Renal cortex interstitium (tissue), 11 donors: ENCODE measurements around the gene MRPL38. TPM values are rescaled to one million over a fixed set of nuclear protein-coding genes. Genes with fewer than 3 reads are reported as not detected.

Source experiments
- DNase-seq, 11 donors: peaks; one replicate each; pipeline ENCODE4 v3.0.0-alpha.2; 2013; ENCODE audit warnings: low read depth in 9 of 11, low spot score in 4 of 11; ENCODE audit errors: extremely low read depth in 1 of 11
- polyA plus RNA-seq, 3 donors: library from polyadenylated mRNA; unstranded; fragments of 120-200 nt; gene quantifications; one replicate each; pipeline ENCODE4 v1.2.1, GENCODE V29; 2013; ENCODE audit not compliant: insufficient read length in 3 of 3

Gene MRPL38
- polyA plus RNA-seq, 3 donors, result 68.1 to 97.2 (median 95.4) TPM

DNA sequence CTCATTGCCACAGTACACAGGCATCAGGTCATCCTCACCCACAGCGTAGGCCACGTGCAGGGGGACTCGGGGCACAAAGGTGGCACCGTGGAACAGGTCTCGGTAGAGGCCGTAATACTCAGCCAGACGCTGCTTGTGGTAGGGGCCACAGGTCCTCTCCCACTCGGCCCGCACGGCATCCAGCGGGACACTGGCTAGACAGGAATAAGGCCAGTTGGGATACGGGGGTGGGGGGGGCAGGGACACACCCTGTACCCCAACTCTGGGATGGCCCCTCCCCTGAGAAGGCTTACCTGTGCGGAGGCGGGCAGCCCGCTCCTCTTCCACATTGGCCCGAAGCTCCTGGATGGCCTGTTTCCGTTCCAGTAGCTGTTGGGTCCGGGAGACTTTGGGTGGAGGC is 3.0 kb downstream of the MRPL38 start:
- DNase-seq, result no peak

DNA sequence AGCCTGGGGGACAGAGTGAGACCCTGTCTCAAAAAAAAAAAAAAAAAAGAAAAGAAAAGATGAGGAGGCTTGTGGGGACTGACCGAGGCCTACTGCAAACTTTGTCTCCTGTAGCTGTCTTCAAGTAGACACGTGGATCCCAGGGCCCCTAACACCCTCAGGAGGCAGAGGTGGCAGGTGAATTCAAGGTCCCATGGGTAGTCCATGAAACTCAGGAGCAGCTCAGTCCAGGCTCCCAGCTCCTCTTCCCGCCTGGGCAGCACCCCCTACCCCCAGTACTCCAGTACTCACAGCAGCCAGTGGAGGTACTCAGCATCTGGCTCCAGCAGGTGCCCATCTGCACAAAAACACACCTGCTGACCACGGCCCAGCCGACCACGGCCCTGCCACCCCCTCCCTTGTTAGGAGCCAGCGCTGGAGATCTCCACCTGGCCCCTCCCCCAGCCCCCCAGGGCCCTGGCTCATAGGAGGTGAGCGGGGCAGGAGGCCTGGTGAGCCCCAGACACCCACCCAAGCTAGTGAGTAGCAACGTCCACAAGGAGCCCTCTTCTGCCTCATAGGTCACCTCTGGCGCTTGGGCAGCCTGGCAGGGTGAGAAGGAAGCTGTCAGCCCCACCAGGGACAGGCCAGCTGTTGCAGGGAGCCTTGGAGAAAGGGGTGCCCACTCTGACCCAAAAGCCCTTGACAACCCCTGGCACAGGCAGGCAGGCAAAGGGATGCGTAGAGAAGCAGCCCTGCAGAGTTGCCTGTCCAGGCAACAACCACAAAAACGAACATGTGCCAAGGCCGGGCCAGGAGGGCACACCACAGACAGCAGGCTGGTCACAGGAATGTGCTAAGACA is 3.8 kb downstream of the MRPL38 start:
- DNase-seq, result no peak

DNA sequence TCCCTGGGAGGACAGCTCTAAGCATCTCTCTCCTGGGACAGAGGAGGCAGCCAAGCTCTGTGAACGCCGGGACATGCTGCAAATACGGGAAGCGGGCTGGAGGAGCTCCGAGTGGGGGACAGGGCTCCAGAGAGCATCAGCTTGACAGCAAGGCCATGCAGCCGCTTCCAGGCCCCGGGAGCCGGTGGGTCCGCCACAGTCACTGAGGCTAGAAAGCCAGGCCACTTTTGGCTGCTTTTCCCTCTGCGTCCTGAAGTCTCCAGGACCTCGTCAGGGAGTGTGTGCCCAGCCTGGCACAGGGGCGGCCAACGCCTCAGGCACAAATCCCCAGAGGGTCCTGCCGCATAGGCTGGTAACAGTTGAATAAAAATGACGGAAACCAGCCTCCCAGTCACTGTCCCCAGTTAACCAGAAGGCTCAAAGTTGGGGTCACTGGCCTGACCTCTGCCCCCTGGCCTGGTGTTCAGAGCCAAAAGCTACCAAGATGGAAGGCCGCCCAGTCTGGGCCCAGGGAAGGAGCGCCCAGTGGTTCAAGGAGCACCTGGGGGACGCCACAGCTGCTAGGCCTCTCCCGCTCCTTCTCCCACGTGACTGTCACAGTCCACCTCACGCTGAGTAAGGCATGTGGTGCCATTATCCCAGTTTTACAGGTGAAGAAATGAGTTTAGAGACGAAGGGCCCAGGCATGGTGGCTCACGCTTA is 4.8 kb downstream of the MRPL38 start:
- no peak for DNase-seq

DNA sequence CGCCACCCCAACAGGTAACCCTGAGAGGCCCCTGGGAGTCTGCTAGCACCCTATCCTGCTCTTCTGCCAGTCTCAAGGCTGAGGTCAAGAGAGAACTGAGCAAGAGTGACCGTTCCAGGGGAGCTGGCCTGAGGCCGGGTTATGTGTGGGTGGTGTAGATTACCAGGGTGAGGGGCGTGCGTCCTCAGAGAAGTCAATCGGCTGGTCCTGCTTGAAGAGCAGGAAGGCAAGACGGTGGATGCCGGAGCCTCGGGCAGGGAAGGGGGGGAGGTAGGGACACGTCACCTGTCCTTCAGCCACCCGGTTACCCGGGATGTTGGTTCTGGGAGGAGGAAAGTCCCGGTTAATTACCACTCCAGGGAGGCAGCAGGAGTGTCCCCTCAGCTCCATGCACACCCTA is 5.3 kb downstream of the MRPL38 start:
- DNase-seq, result no peak

DNA sequence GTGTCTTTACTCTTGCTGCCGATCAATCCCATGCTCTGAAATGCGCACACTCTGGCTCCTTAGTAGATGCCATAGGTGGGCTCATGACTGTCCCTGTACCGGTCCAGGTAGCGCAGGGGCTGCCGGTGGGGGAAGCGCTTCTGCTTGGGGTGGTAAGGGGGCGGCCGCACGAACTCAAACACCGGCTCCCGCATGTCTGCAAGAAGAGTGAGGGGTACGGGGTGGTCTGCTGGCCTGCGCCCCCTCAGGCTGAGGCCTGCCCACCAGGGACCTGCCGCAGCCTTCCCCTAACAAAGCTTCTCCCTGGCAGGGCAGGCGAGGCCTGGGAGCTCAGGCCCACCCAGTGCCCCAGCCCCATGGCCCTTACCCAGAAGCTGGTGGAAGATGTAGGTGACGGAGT is 5.9 kb downstream of the MRPL38 start:
- no peak for DNase-seq

DNA sequence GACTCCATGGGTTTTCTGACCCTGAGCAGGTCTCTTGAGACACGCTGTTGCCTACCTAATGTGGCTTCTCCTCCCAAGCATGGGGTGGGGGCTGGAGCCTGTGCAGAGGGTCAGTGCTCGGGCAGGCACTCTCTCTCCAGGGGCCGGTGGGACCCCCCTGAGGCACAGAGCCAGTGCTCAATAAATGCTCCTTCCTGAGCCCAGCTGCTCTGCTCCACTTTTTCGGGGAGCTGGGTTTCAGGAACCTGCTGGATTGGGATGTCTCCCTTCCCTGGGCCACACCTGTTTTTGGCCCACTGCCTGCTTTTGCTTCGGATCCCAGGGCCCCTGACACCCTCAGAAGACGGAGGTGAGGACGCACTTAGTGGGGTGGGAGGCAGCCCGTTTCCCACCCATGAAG is 6.6 kb downstream of the MRPL38 start:
- no peak for DNase-seq

DNA sequence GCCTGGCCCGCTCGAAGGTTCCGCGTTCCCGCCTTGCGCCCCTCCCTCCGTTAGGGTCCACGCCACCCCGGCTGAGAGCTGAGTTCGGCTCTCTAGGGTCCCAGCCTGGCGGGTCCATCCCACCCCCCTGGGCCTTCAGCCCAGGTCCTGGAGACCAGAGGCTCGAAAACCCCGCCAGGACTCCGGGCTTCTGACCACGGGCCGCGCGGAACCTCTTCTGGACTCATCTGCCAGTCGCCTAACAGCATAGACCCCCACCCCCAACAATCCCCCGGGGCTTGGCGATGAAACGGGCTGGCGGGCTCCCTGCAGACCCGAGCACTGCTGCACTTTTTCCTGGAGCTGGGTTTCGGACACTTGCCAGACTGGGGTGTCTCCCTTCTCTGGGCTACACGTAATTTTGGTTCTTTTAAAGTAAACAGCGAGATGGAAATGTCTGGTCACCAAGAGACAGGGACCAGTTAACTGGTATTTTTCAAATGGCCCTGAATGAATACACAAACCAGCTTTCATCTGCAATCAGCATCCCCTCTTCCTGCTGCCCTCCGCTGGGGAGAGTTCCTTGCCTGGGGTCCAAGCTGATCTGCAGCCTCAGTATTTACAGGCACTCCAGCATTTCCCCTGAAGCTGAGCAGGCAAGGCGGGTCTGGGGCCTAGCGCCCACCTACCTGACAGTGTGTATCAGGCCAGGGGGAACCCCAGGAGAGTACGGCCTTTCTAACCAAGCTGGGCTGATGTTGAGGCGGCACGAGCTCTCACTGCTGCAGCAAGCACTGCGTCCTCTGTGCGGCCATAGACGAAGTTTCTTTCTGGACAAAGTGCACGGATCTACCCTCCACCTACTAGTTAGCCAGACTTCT is 7.3 kb downstream of the MRPL38 start:
- DNase-seq, result no peak

DNA sequence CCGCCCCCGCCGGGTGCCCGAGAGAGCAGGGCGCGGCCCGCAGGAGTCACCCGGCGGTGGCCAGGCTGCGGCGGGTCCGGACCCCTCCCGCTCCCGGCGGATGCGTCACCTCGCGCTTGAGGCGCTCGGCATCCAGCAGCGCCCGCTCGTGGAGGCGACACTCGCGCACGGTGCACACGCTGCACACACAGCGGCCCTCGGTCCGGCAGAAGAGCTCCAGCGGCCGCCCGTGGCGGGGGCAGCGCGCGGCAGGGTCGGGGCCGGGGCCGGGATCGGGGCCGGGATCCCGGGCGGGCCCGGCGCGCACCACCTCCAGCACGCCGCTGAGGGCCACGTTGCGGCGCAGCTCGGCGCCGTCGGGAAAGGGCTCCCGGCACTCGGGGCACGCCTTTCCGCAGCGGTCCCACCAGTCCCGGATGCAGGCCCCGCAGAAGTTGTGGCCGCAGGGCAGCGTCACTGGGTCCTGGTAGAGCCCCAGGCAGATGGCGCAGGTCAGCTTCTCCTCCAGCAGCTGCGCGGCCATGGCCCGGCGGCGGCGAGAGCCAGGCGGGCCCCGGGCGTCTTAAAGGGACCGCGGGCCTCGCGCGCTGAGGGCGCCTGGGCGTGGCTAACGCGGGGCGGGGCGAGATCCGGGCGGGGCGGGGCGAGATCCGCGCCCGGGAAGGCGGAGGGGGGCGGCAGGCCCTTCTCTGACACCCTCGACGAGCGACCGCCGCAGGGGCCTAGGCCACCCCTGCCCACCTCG is 8.1 kb downstream of the MRPL38 start, which contains the start of gene TRIM65:
TRIM65 (minus strand) TSS at position 537 of the 745 bp plus-strand sequence; CDS start at position 523, 14 bp downstream.
- peak in 3 of 11 donors; percentile 67 to 71 (median 67) for DNase-seq

DNA sequence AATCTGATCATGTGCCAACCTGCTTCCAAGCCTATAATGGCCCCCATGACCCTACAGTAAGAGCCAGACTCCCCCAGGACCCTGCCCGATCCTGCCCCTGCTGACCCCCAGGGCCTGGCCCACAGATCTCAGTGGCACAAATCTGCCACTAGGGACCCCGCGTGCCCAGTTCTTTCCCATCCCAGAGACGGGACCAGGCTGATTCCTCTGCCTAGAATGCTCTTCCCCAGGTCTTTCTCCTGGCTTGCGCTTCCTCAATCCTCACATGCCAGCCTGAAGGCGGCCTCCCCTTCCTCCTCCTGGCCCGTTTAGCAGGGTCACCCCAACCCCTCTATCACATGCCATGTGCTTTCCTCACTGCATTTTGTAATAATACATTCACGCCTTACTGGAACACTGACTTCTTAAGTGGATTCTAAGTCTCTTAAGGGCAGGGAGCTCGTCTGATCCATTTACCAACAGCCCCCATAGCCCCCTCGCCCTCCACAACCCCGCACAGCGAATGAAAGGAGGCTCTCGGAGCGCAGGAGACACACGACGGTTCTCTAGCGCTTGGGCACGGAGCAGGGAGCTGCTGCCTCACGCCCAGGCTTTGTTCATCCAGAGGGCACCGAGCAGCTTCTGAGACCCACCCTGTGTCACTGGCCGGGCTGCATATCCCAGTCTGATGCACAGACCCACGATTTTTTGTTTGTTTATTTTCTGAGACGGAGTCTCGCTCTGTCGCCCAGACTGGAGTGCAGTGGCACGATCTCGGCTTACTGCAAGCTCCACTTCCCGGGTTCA is 9.1 kb downstream of the MRPL38 start:
- no peak for DNase-seq

DNA sequence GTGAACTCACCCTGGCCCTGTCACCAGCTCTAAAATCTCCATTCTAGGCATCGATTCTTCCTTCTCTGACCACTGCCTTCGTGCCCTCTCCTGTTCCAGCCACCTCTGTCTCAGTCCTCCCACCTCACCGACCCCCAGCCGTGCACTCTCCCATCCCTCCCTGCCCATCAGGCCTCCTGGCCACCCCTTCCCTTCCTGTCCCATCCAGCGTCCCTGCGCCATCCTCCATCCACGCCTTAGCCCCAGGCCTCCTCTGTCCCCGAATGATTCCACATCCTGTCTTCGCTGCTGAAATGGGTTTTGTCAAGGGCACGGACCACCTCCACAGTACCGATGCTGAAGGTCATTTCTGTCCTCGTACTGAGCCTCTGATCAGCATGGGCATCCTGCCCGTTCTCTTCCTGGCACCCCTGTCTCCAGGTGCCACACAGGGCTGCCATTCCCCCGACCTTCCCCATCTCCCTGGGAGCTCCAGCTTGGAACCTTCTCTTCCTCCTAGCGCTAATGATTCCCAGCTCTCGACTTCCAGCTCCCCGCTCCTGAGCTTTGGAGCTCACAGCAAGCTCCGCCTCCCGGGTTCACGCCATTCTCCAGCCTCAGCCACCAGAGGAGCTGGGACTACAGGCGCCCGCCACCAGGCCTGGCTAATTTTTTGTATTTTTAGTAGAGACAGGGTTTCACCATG is 10.5 kb downstream of the MRPL38 start:
- DNase-seq, result no peak

DNA sequence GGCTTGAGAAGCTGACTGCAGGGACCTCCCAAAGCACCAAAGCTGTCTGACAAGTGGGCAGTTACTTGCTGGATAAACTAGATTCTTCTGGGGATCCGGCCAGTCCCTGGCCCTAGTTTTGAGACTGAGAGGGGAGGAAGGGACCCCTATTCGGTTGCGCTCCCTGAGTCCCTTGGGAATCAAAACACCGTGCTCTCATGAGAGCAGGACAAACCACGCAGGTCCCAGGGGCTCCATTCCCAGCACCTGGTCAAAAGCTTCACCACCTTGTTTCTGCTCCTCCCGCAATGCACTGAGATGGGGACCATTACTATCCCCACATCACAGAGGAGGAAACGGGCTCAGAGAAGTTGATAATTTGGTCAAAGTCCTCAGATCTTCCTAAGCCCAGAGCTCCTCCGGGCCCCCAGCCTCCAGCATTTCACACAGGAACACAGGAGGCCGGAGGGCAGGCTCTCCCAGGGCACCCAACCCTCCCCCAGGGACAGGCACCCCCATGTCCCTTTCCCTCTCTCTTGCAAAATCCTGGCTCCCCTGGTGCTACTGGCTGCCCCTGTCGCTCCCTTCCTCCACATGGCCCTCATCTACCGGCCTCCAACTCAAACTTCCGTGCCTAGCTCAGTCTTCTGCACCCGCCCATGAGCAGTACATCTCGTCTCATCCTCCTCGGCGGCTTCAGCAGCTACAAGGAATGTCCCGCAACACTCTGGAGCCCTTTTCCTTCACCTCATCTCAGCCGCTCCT is 11.2 kb downstream of the MRPL38 start:
- DNase-seq, result no peak

DNA sequence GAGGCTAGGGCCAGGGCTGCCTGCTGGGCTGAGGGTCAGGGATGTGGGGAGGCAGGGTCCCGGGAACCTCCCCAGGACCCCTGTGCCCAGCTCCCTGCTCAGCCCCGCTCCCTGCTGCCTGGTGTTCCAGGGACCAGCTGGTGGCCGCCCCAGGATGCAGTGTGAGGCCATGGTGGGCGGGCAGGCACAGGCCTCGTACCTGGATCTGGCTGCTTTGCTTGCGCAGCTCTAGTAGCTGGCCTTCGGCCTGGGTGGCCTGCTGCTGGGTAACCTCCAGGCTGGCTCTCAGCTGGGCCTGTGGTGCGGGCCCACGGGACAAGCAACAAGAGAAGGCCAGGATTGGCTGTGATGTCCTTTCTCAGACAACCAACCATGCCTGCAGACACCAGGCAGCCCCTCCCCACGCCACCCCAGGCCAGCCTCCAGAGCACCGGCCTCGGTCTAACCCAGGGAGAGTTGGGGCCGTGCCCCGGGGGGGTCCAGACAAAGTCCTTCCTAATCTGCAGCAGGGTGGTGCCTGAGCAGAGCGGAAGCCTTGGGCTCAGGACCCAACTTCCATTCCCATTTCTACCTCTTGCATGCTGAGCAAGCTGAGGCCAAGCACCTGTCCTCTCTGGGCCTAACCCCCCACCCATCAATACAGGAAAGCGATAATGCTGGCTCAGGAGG is 12.0 kb downstream of the MRPL38 start:
- DNase-seq, result no peak

DNA sequence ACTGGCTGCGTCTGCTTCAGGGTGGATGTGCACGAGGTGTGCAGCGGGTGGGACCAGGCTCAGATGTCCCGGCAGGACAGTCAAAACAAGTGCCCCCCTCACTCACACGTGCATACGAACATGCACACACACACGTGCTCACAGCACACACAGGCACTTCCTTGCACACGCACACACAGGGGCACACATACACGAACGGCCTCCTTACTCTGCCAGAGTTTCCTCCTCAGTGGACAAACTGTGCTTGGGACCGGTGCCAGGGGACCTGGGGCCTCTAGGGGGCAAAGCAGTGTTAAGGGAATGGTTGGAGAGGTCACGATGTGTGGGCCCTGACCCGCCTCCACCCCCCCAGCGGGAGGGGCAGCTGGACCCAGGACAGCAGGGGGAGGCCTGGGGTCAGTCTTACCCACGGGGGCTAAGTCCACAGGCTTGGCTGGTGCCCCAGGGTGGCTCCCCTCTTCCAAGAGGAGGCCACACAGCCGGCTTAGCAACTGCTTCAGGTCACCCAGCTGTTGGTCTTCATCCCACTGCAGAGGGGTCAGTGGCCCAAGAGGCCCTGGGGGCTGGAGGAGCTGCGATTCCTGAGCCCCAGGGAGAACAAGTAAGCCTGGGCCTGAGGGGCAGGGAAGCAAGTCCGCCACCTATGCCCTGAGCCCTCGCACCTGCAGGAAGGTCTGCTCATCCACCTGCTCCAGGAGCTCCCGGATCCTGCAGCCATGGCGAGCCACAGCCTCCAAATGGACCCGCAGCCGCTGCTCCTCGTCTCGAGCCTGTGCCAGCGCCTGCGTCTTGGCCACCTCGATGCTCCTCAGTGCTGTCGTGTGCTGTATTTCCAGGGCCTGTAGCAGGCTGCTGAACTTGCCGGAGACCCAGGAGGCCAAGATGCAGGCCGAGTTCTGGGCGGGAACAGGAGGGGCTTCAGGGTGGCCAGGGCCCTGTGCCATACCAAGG is 12.8 kb downstream of the MRPL38 start:
- DNase-seq, result no peak

DNA sequence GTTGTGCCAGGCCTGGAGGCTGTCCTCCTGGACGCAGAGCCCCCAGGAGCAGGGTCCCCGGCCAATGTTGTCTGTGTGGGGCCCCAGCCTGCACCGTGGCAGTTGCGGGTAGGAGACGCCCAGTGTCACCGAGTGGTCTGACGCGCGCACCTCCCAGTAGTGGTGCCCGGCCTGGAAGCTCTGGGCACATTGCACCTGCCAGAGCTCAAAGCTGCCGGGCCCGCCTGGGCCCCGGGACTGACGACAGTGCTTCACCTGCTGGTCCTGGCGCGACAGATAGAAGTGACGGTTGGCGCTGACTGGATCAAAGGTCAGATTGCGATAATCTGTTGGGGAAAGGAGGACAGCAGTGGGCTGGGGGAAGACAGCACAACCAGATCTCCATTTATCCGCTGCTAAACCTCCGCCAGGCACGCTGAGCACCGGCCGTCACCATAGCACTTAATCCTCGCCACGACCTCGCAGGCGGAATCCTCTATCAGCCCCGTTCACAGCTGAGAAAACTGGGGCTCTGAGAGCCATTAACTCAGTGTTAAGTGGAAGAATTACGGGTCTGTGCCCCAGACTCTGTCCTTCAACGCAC is 13.6 kb downstream of the MRPL38 start:
- DNase-seq, result no peak

DNA sequence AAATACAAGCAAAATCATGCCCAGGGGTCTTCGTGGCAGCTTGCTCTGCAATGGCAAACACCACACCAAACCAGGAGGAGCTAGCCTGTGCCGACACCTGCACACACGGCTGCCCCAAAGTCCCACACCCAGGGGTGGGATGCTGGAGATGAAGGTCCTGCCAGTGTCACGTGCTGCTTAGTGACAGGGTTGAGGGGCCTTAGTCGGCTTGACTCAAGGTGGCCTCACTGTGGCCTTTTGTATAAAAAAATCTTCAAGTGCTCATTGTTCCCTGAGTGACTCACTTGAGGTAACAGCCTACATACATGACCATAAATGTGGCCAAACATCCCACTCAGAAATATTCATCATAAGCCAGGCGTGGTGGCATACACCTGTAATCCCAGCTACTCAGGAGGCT is 15.2 kb downstream of the MRPL38 start:
- no peak for DNase-seq
